ENCODE data around the gene DPH3.

The DPH3 gene

GRCh38 chr3:16308727-16309126 lies 44.0 kb upstream of the DPH3 start:
- H3K4me1 ChIP-seq (ENCODE audit: control insufficient read depth, insufficient read depth, low read length): no peaks in the 10 kb centered on the region
- H3K4me3 ChIP-seq (ENCODE audit: low read depth, low read length): no peak overlapping the region
- H3K9me3 ChIP-seq (ENCODE audit: control insufficient read depth, insufficient read depth, low read depth, low read length): no peaks in the 10 kb centered on the region
- ChIA-PET POLR2A (no interaction called here), CTCF (interaction anchor here (2.4 kb wide), 1 partner anchor 11 kb away, joined by 15 read pairs; no protein-coding TSS in a partner anchor)
- no peak overlapping the region for H3K27ac ChIP-seq (ENCODE audit: extremely low read depth, low read depth, low read length)
- H3K36me3 ChIP-seq (ENCODE audit: control insufficient read depth in 2 of 2, insufficient read depth in 1 of 2, low read length in 2 of 2): peaks cover 0 to 36% of the 10 kb centered on the region in 2 experiments; a peak in 1 of 3 replicates
- TF ChIP-seq KLF1 (tag by site-specific recombination; IDR thresholded peaks at IDR 0.05) (no peak), ZNF670 (tag by site-specific recombination; IDR thresholded peaks at IDR 0.05; ENCODE audit: low read depth) (no peak), ELK4 (IDR thresholded peaks at IDR 0.05; ENCODE audit: borderline replicate concordance, low read depth, low read length) (no peak), ZBTB49 (tag by site-specific recombination; IDR thresholded peaks at IDR 0.05; ENCODE audit: low read depth) (no peak), GLI2 (tag by site-specific recombination; IDR thresholded peaks at IDR 0.05; ENCODE audit: borderline replicate concordance, low read depth) (no peak), ZNF223 (tag by site-specific recombination; IDR thresholded peaks at IDR 0.05) (no peak)

GRCh38 chr3:16307832-16308531 lies 43.2 kb upstream of the DPH3 start:
- TF ChIP-seq ZNF529 (tag by site-specific recombination; IDR thresholded peaks at IDR 0.05; ENCODE audit: insufficient replicate concordance) (peak; percentile 66), ZNF664 (tag by site-specific recombination; IDR thresholded peaks at IDR 0.05) (0 out of 2 replicates have a peak, but pooled peaks have one; percentile 22), ATF2 (tag by site-specific recombination; IDR thresholded peaks at IDR 0.05; ENCODE audit: low read depth) (peak; percentile 44; the same call in 1 of the 2 replicates), KLF10 (tag by site-specific recombination; IDR thresholded peaks at IDR 0.05) (no peak)
- Histone ChIP-seq H3K36me3 (ENCODE audit: control insufficient read depth in 2 of 2, insufficient read depth in 1 of 2, low read length in 2 of 2) (peaks cover 0 to 35% of the 10 kb centered on the region in 2 experiments; a peak in 1 of 3 replicates), H3K27ac (ENCODE audit: extremely low read depth, low read depth, low read length) (no peak overlapping the region), H3K4me3 (ENCODE audit: low read depth, low read length) (no peak overlapping the region), H3K4me1 (ENCODE audit: control insufficient read depth, insufficient read depth, low read length) (no peaks in the 10 kb centered on the region), H3K9me3 (ENCODE audit: control insufficient read depth, insufficient read depth, low read depth, low read length) (no peaks in the 10 kb centered on the region)
- ChIA-PET POLR2A (no interaction called here), CTCF (interaction anchor here (0.6 to 2.4 kb wide), 2 partner anchors 12 to 219 kb away, joined by 3 to 15 read pairs; no protein-coding TSS in a partner anchor)

GRCh38 chr3:16305111-16305541 lies 40.4 kb upstream of the DPH3 start:
- TF ChIP-seq ZNF155 (tag by site-specific recombination; IDR thresholded peaks at IDR 0.05) (no peak), ZSCAN23 (tag by site-specific recombination; IDR thresholded peaks at IDR 0.05) (no peak), ZNF140 (tag by site-specific recombination; IDR thresholded peaks at IDR 0.05) (no peak), ZNF510 (tag by site-specific recombination; IDR thresholded peaks at IDR 0.05; ENCODE audit: insufficient replicate concordance) (no peak), ZNF555 (tag by site-specific recombination; conservative IDR thresholded peaks at IDR 0.05) (no peak), ZNF146 (tag by site-specific recombination; IDR thresholded peaks at IDR 0.05) (no peak), ZIC2 (tag by site-specific recombination; IDR thresholded peaks at IDR 0.05) (no peak), ZNF433 (tag by site-specific recombination; IDR thresholded peaks at IDR 0.05; ENCODE audit: low read depth) (no peak)
- POLR2A ChIA-PET: no interaction called here
- Histone ChIP-seq H3K4me1 (ENCODE audit: control insufficient read depth, insufficient read depth, low read length) (no peaks in the 10 kb centered on the region), H3K36me3 (ENCODE audit: control insufficient read depth in 2 of 2, insufficient read depth in 1 of 2, low read length in 2 of 2) (peaks cover 0 to 56% of the 10 kb centered on the region in 2 experiments; a peak in 1 of 3 replicates), H3K9me3 (ENCODE audit: control insufficient read depth, insufficient read depth, low read depth, low read length) (no peaks in the 10 kb centered on the region), H3K4me3 (ENCODE audit: low read depth, low read length) (no peak overlapping the region), H3K27ac (ENCODE audit: extremely low read depth, low read depth, low read length) (no peak overlapping the region)
- CTCF ChIA-PET: interaction anchor here (1.0 to 1.2 kb wide), 3 partner anchors 12 to 15 kb away, joined by 3 to 5 read pairs (median 3); no protein-coding TSS in a partner anchor
